Gastroesophageal sphincter (tissue), 3 donors: ENCODE measurements around the gene COPS9.

Experiments
- CTCF ChIP-seq, 4 experiments: fragments of 200-600 bp in 2 of 4; fragments of 450-650 bp in 2 of 4; sonication (generic) in 1 of 4; IDR thresholded peaks; one replicate each; pipeline ENCODE4 v1.5.1; 2017 to 2019; ENCODE audit warnings: antibody characterized with exemption in 4 of 4, mild to moderate bottlenecking in 2 of 4, moderate library complexity in 2 of 4
- EP300 ChIP-seq: sonication (generic); formaldehyde crosslinking; IDR thresholded peaks from one replicate; pipeline ENCODE4 v1.6.1; 2017; ENCODE audit warnings: antibody characterized with exemption, mild to moderate bottlenecking
- POLR2A ChIP-seq, 2 donors: fragments of 450-650 bp; IDR thresholded peaks; one replicate each; pipeline ENCODE4 v1.6.1; 2017; ENCODE audit warnings: antibody characterized with exemption in 2 of 2, mild to moderate bottlenecking in 2 of 2, moderate library complexity in 1 of 2
- POLR2AphosphoS5 ChIP-seq: sonication (generic); formaldehyde crosslinking; IDR thresholded peaks from one replicate; pipeline ENCODE4 v1.6.1; 2017; ENCODE audit warnings: antibody characterized with exemption

DNA sequence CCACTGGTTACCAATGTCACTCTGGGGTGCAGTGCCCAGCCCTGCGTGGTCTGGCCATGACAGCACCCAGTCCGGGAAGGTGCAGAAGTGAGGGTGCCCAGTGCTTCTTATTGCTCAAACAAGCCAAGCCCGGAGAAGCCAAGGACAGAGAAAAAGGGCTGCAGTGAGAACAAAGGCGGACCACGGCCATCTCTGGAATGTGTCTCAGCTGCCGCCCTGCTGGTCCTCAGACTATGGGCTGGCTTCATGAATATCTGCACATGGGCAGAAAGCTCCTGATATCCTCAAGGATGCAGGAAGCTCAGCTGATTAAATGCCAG is 28.7 kb downstream of the COPS9 start:
- TF ChIP-seq CTCF (IDR thresholded peaks at IDR 0.05) (no peak), POLR2A (IDR thresholded peaks at IDR 0.05) (no peak), EP300 (no peak), POLR2AphosphoS5 (no peak)
